Right renal cortex interstitium (tissue), 3 donors: ENCODE measurements around the gene CD36. TPM values are rescaled to one million over a fixed set of nuclear protein-coding genes. Genes with fewer than 3 reads are reported as not detected.

ENCODE experiments used
- DNase-seq, 3 donors: peaks; one replicate each; pipeline ENCODE4 v3.0.0-alpha.2; 2013; ENCODE audit warnings: low read depth in 3 of 3, low spot score in 2 of 3
- polyA plus RNA-seq, 3 donors: library from polyadenylated mRNA; unstranded; fragments of 120-200 nt; gene quantifications; one replicate each; pipeline ENCODE4 v1.2.1, GENCODE V29; 2013; ENCODE audit not compliant: insufficient read length in 3 of 3

CD36 gene
- polyA plus RNA-seq, 3 donors: 32.0 to 35.3 (median 34.3) TPM

DNA sequence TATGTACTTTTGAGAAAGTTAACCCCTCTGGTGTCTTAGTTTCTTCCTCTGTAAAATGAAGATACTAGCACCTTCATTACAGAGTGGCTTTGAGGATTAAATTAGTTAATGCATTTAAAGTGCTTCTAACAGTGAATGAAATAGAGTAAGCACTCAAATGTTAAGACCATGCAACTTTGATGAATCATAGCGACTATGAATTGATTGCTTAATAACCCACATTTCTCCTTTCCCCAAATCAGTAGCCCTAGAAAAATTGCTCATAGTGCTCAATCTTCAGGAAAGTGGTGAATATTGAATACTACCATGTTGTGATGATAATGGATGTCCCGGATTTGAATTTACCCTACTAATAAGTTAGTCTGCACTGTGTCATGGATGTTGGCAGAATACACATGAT, 48.1 kb downstream of the CD36 start:
- DNase-seq: no peak

DNA sequence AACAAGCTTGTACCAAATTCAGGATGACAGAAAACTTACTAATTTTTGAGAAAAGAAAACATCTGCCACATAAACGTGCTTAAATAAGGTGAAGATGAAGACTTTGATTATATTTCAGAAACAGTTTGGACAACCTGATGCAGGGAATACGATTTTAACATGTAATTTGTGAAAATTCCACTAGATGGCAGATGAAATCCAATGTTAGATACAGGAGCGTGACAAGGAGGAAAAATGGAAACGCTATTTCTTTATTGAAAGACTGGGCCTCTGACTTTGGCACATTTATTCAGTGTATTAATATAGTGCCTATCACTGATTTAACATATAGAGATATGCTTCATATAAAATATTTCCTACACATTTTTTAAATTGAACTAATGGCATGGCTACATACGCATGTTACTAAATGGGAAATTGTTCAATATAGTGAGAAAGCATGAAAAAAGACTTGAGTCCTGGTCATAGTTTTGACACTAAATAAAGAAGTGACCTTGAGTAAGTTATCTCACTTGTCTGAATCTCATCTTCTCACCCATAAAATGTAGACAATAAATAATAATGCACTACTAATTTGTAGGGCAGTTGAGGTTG, 60.7 kb downstream of the CD36 start:
- DNase-seq: peak; percentile 19 to 54 (median 25)

DNA sequence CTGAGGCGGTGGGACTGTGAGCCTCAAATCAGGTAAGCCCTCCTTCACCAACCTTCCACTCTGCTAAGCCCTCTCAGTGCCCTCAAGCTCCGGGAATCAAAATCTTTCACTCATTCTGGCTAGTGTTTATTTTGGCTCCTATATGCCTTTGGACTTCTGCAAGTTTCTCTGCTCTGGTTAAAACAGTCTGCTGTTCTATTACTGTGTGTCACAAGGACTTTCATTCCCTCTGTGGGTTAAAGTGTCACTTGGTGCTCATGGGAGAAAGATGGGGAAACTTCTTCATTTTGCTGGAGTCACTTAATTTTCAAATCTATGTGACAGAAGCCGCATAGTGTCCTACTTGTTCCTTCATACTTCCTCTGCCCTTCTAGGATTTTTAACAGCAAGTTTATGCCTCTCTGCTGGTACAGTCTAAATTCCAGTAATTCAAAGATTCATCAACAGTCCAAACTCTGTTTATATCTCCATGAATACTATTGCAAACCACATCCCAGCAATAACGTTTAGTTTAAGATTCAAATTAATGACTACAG, 61.3 kb downstream of the CD36 start:
- DNase-seq: no peak

DNA sequence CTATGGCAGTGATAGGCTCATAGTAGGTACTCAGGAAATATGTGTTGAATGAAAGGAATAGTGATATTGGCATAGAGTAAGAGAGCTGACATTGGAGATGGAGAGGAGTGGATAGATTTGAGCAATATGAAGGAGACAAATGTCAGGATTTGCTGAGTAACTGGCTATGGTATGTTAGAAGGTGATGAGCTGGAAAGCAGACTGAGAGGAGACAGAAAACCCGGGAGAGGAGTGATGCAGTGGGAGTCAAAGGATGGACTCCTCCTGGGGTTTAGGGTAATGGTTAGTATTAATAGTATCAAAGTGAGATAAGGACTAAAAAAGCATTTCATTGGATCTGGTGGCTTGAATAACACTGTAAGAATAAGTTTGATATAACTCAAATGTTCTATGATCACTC, 64.8 kb downstream of the CD36 start:
- DNase-seq: no peak

DNA sequence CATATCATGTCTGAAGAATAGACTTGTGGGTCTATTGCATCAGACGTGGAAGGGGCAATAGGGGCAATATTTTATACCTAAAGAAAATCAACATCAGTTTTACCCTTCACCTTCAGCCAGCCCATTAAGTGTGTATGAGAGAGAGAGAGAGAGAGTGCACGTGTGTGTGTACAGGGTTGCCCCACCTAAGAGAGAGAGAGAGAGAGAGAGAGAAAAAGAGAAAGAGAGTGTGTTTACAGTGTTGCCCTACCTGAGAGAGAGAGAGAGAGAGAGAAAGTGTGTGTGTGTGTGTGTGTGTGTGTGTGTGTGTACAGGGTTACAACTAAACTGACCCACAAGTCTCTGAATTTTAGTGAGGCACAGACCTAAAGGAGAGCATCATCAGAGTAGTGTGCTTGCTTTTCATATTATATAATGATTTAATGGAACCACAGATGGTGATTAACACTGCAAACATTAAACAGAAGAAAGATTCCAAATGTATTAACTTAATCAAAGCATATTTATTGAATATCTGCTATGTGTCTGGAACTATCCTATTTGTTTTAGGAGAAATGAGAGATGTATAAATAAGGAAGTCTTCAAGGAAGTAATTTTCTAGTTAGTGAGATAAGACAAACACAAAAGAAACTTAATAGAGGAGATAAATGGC, 66.8 kb downstream of the CD36 start:
- no peak for DNase-seq

DNA sequence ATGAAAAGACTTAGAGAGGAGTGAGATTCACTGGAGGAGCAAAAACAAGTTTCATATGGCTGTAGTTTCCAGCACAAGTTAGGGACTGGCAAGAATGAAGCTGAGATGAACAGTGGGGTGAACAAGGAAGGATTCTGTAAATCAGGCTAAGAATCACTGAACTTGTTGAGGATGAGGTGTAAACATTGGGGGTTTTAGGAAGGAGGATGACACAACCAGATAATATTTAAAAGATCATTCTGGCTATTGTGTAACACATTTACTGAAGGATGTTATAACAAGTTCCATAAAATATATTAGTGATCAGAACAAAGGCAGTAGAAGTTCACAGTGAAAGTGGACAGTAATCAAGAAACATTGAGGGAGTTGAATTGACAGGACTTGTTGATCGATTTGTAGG, 68.9 kb downstream of the CD36 start:
- DNase-seq: no peak

DNA sequence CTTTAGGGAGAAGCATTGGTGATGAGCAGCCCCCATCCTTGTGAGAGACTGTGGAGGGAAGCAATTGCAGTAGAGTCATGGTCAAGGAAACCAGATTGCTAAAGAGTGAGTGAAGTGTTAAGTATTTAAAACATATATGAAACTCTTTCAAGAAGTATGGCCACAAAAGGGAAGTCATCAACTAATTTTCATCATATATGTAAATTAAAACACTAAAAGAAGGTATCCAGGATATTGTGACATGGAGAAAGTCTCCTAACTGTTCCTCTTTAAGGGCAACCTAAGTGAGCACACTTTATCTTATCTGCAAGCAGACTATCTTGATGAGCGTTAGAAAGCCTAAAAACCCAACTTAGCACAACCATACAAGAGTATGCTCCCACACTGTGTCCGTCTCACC, 69.7 kb downstream of the CD36 start:
- no peak for DNase-seq

DNA sequence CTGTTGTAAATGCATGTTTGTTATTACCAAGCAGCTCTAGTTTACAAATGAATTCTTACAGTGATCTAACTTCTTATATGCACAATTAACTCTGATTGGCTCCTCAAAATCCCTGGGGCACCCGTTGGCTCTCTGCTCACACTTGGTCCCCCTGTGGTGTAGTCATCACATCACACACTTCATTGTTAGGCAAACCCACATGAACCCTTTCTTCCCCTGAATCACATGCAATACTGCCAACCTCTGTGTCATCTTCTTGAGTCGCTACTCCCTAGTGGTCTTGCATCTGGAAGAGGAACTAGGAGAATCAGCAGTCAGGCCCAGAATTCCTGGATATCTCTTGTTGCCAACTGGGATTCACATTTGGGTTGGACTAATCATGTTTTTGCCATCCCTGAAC, 73.1 kb downstream of the CD36 start:
- DNase-seq: no peak

DNA sequence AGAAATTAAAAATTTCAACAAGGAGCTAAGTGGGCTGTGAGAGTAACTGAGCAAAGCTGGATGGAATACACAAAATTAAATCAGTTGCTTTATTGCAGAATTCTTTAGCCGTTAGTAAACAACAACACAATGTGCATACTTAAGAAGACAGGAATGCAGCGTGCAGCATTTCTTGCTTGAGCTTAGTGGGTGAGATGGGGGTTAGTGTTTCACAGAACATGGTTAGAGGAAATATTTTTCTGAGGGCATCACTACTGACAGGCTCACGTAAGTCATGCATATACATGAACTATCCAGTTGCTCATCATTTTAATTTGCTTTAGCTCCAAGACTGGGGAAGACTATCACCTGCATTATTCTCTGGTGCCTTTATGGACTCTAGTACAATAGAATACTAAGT, 80.8 kb downstream of the CD36 start:
- no peak for DNase-seq

DNA sequence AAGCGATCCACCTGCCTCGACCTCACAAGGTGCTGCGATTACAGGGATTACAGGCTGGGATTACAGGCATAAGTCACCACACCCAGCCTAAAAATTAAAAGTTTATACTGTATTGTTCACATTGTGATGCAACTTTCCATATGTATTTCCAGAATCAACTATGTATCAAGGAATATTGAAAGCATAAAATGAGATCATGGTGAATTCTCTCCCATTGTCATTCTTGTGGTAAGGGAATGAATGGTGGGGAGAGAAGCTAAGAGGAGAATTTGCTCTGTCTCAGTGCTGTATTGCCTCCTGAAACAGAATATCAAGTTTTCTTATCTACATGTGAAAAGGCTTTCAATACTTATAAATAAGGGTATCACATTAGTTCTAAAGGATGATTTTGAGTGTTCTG, 81.7 kb downstream of the CD36 start:
- DNase-seq: no peak

DNA sequence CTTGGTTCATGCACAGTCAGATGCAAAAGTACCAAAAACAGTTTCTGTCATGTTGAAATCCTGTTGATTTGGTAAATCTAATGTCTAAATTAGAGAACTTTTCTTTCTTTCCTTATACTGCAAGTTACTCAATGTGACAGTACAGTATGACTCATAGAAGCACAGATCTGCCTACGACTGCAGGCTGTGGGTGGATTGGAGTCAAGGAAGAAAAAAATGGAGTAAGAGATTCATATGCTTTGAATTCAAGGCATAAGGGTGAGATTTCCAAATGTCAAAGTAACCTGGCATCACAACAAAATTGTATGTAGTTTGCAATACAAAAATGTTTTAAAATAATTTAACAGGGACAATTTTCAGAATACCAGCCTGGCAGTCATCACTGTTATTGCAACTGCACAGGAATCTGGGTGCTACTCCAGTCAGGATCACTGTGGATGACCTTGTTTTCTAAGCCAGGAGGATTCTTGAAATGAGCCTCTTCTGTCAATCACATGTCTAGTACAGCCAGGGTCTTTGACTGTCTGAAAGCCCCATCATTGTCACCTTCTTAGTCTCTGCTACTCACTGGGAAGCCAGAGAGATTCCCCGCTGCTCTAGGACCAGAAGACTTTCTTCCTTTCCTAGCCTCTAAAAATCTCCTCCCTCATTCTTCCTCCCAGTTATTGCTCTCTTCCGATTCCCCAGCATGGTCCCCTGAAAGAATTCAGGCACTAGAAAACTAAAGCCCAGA, 83.6 kb downstream of the CD36 start:
- DNase-seq: no peak

DNA sequence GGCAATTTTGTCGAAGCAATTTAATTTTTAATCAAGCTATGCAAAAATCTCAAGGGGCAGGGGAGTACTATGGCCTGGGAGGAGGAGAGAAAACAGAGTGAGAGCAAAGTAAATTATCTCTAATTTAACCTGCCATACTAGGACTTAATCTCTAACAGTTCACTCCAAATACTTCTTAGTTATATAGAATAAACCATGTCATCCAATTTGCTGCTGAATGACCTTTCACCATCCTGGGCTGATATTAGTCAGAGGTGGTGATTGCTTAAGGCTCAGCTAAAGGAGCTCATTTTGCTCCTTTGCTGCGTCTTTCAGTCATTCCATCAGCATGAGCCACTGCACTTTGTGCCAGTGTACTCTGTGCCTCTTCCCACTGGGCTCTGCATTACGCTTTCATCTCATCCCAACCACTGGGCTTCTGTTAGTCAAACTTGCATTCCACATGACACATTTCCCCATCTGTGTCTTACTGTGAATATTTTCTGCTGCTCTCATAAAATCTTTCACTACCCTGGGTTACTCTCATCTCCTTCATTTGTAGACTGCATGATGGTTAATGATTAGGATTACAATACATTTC, 84.3 kb downstream of the CD36 start:
- DNase-seq: no peak

DNA sequence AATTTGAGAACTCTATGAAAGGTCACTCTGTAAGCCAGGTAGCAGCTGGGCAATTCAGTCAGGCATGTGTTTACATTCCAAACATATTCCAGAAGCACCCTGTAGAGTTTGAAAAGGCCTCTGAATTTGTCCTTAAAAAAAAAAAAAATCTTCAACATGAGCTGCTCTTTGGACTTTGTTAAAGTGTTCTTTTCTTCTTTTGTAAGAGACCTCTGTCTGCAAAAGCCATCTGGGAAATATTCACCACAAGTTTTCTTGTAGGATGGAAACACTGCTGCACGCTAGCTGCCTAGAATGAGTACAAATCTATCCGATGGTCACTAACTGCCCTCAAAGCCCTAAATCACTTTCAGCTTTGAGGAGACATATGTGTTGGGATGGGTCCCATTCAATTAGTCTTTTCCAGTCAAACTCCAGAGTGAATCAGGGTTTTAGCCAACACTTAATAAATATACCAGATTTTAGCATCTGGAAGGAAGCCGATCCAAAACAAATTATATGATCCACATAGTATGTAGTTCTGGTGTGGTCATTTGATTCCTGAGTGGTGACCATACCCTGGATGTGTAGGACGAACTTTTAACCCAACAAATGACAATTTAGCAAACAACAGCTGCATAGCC, 85.9 kb downstream of the CD36 start:
- DNase-seq: peak; percentile 69 to 79 (median 76)

DNA sequence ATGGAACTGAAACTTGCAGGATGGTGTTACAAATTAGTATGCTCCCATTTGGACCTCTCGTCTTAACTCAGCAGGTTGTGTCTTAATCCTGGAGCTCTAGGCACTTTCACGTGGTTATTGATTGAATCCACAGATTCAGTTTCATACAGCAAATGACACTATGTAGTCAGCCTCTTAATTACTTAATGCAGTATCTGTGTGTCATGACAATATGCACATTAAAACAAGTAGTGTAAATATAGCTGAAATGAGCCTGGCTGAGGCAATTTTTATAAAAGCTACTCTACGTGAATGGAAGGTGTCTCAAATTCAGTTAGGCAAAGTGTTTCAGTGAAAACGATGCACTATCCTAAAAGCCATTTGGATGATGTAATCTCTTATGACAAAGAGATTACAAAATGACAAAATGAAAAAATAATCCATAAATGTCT, 86.8 kb downstream of the CD36 start:
- DNase-seq: no peak

Other genes with a start within 250 kb of the CD36 start
- not detected for gene GNAT3, start 126.6 kb upstream of the CD36 start, polyA plus RNA-seq